Measurements from ENCODE around the gene ATG4B. TPM values are rescaled to one million over a fixed set of nuclear protein-coding genes. Genes with fewer than 3 reads are reported as not detected.

Gene ATG4B
- total and polyA plus RNA-seq, 2 donors (not counting 3 experiments of a cell fraction or from before 2014, with no cell fraction given): 83.6 to 113 TPM

DNA sequence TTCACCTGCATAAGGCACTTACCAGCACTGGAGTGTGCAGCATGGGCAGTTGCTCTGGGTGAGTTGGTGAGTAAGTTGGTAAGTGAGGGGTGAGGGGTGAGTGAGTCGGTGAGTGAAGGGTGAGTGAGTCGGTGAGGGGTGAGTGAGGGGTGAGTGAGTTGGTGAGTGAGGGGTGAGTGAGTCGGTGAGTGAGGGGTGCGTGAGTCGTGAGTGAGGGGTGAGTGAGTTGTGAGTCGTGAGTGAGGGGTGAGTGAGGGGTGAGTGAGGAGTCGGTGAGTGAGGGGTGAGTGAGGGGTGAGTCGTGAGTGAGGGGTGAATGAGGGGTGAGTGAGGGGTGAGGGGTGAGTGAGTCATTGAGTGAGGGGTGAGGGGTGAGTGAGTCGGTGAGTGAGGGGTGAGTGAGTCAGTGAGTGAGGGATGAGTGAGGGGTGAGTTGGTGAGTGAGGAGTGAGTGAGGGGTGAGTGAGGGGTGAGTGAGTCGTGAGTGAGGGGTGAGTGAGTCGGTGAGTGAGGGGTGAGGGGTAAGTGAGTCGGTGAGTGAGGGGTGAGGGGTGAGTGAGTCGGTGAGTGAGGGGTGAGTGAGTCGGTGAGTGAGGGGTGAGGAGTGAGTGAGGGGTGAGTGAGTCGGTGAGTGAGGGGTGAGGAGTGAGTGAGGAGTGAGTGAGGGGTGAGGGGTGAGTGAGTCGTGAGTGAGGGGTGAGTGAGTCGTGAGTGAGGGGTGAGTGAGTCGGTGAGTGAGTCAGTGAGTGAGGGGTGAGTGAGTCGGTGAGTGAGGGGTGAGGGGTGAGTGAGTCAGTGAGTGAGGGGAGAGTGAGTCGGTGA is 17.7 kb upstream of the ATG4B start:
- Histone ChIP-seq H3K9ac (replicated peaks; ENCODE audit: extremely low read depth, insufficient read depth, low read length) (no peak overlapping the region), H3K36me3 (ENCODE audit: control insufficient read depth in 2 of 2, extremely low read depth in 1 of 2, insufficient read depth in 2 of 2, low read length in 2 of 2) (peaks cover 0 to 1% of the 10 kb centered on the region in 2 experiments), H3K4me2 (ENCODE audit: insufficient read depth, low read length) (no peak overlapping the region), H3K79me2 (ENCODE audit: control insufficient read depth, insufficient read depth, low read length) (peaks cover 57% of the 10 kb centered on the region), H4K20me1 (replicated peaks; ENCODE audit: control insufficient read depth, extremely low read depth, insufficient read depth, low read length) (peaks cover 2% of the 10 kb centered on the region), H3K27me3 (ENCODE audit: control insufficient read depth in 2 of 2, insufficient read depth in 2 of 2, low read length in 2 of 2) (no peaks in the 10 kb centered on the region), H3K4me3 (replicated peaks in 1 of 3; ENCODE audit: insufficient read depth in 1 of 3, low read depth in 1 of 3, low read length in 3 of 3) (no peak overlapping the region), H2AFZ (ENCODE audit: low read depth, low read length) (no peak overlapping the region), H3K9me3 (replicated peaks; ENCODE audit: control insufficient read depth, insufficient read depth, low read length) (no peaks in the 10 kb centered on the region), H3K4me1 (ENCODE audit: control insufficient read depth, extremely low read depth, insufficient read depth, low read length) (peaks cover 13% of the 10 kb centered on the region), H3K9me1 (replicated peaks; ENCODE audit: control insufficient read depth, extremely low read depth, insufficient read depth, low read length) (no peaks in the 10 kb centered on the region), H3K27ac (ENCODE audit: insufficient read depth, low read depth, low read length) (no peak overlapping the region)
- FAIRE-seq (no peak), DNase-seq (ENCODE audit: low read depth, low spot score) (no peak)
- intact Hi-C loops (cut with micrococcal nuclease) (no loop called here), dilution Hi-C loops (cut with MboI; ENCODE audit: extremely low pct_ligation_motif_present, low sequenced_read_pairs) (no loop called here)
- no peak for TF ChIP-seq FOS (IDR thresholded peaks at IDR 0.05; ENCODE audit: borderline replicate concordance, insufficient read depth, low read length)
- TF ChIP-seq, protein P1, sequence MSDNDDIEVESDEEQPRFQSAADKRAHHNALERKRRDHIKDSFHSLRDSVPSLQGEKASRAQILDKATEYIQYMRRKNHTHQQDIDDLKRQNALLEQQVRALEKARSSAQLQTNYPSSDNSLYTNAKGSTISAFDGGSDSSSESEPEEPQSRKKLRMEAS (IDR thresholded peaks at IDR 0.05; ENCODE audit: insufficient read depth, insufficient read length): no peak
- no peak for TF ChIP-seq EZH2 (IDR thresholded peaks at IDR 0.05; ENCODE audit: borderline replicate concordance, low read depth, low read length, severe bottlenecking)
- TF ChIP-seq POLR2A (IDR thresholded peaks at IDR 0.05; ENCODE audit: low read depth, low read length): no peak
- no peak for TF ChIP-seq JUN (IDR thresholded peaks at IDR 0.05; ENCODE audit: borderline replicate concordance, insufficient read depth, insufficient read length, low read depth)
- no peak for TF ChIP-seq GATA2 (IDR thresholded peaks at IDR 0.05; ENCODE audit: insufficient read depth, insufficient read length, low read depth, low read length)
- TF ChIP-seq POLR2AphosphoS5 (IDR thresholded peaks at IDR 0.05; ENCODE audit: insufficient read depth, low read depth, low read length): no peak
- no peak for TF ChIP-seq MYC (IDR thresholded peaks at IDR 0.05; ENCODE audit: low read depth, low read length)
- TF ChIP-seq, protein P2, sequence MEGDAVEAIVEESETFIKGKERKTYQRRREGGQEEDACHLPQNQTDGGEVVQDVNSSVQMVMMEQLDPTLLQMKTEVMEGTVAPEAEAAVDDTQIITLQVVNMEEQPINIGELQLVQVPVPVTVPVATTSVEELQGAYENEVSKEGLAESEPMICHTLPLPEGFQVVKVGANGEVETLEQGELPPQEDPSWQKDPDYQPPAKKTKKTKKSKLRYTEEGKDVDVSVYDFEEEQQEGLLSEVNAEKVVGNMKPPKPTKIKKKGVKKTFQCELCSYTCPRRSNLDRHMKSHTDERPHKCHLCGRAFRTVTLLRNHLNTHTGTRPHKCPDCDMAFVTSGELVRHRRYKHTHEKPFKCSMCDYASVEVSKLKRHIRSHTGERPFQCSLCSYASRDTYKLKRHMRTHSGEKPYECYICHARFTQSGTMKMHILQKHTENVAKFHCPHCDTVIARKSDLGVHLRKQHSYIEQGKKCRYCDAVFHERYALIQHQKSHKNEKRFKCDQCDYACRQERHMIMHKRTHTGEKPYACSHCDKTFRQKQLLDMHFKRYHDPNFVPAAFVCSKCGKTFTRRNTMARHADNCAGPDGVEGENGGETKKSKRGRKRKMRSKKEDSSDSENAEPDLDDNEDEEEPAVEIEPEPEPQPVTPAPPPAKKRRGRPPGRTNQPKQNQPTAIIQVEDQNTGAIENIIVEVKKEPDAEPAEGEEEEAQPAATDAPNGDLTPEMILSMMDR (IDR thresholded peaks at IDR 0.05; ENCODE audit: extremely low read depth in 1 of 2, insufficient read depth in 1 of 2, low read depth in 1 of 2, low read length in 2 of 2): no peak
- BruUV-seq (replicated peaks): no TSS peak
- CTCF ChIA-PET: no interaction called here
- POLR2A ChIA-PET: no interaction called here
